ENCODE measurements around the gene HCN1.

Gene HCN1

GRCh38 chr5:45281081-45281480, 415.1 kb downstream of the HCN1 start:
- DNase-seq (ENCODE audit: low read depth), result no peak
- no peak for TF ChIP-seq CTCF (IDR thresholded peaks at IDR 0.05; ENCODE audit: low read length, missing control alignments)
- H3K4me3 ChIP-seq (replicated peaks; ENCODE audit: low read depth, low read length), result no peak overlapping the region

GRCh38 chr5:45279109-45279508, 417.1 kb downstream of the HCN1 start:
- DNase-seq (ENCODE audit: low read depth), result no peak
- TF ChIP-seq CTCF (IDR thresholded peaks at IDR 0.05; ENCODE audit: low read length, missing control alignments), result no peak
- no peak overlapping the region for H3K4me3 ChIP-seq (replicated peaks; ENCODE audit: low read depth, low read length)

- no peak overlapping the region for H3K4me3 ChIP-seq (replicated peaks; ENCODE audit: low read depth, low read length)
- TF ChIP-seq CTCF (IDR thresholded peaks at IDR 0.05; ENCODE audit: low read length, missing control alignments), result no peak
- no peak for DNase-seq (ENCODE audit: low read depth)
Observed at GRCh38 chr5:45277860-45278259, 418.3 kb downstream of the HCN1 start.

GRCh38 chr5:45274241-45274640, 421.9 kb downstream of the HCN1 start:
- H3K4me3 ChIP-seq (replicated peaks; ENCODE audit: low read depth, low read length), result no peak overlapping the region
- no peak for TF ChIP-seq CTCF (IDR thresholded peaks at IDR 0.05; ENCODE audit: low read length, missing control alignments)

DNA sequence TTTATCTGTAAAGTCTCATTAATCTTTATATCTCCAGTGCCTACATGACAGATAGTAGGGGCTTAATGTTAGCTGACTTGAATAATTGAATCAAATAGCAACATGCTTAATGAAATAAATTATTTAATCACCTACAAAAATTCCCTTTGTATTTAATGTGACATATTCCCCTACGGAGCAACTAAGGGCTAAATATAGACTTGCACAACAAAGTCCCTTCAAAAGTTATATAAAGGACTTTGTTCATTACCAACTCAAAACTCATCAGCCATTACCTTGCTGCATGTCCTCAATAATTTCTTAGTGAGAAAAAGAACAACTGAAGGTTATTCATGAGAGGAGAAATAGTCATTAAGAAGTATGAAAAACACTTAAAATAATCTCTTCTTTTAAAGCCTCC, 424.6 kb downstream of the HCN1 start:
- no peak overlapping the region for H3K4me3 ChIP-seq (replicated peaks; ENCODE audit: low read depth, low read length)
- TF ChIP-seq CTCF (IDR thresholded peaks at IDR 0.05; ENCODE audit: low read length, missing control alignments), result no peak
- DNase-seq (ENCODE audit: low read depth), result no peak

More at GRCh38 chr5:45274241-45274640, 421.9 kb downstream of the HCN1 start:
- no peak for DNase-seq (ENCODE audit: low read depth)

DNA sequence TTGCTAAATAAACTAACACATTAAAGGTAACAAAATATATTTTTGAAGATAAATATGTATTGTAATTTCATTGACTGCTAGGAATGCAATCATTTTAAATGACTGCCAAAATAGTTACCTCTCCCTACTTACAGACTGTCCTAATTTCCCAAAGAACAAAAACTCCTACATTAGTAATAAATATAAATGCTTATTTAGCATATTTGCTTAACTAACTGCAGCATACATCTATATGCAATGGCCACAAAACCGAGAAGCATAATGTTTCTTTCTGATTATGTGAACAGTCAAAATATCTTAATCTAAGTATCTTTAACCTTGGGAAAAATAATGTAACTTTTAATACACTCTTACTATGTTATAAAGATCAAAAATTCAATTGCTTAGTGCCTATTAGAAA, 431.7 kb downstream of the HCN1 start:
- H3K4me3 ChIP-seq (replicated peaks; ENCODE audit: low read depth, low read length), result no peak overlapping the region
- DNase-seq (ENCODE audit: low read depth), result no peak
- TF ChIP-seq CTCF (IDR thresholded peaks at IDR 0.05; ENCODE audit: low read length, missing control alignments), result no peak

GRCh38 chr5:45262061-45262590, 434.1 kb downstream of the HCN1 start:
- TF ChIP-seq CTCF (IDR thresholded peaks at IDR 0.05; ENCODE audit: low read length, missing control alignments), result no peak
- no peak overlapping the region for H3K4me3 ChIP-seq (replicated peaks; ENCODE audit: low read depth, low read length)
- DNase-seq (ENCODE audit: low read depth), result no peak
